ENCODE measurements around the gene TP53I13. TPM values are rescaled to one million over a fixed set of nuclear protein-coding genes. Genes with fewer than 3 reads are reported as not detected.

Gene TP53I13
- polyA plus RNA-seq, 1 experiment, result 17.8 TPM

DNA sequence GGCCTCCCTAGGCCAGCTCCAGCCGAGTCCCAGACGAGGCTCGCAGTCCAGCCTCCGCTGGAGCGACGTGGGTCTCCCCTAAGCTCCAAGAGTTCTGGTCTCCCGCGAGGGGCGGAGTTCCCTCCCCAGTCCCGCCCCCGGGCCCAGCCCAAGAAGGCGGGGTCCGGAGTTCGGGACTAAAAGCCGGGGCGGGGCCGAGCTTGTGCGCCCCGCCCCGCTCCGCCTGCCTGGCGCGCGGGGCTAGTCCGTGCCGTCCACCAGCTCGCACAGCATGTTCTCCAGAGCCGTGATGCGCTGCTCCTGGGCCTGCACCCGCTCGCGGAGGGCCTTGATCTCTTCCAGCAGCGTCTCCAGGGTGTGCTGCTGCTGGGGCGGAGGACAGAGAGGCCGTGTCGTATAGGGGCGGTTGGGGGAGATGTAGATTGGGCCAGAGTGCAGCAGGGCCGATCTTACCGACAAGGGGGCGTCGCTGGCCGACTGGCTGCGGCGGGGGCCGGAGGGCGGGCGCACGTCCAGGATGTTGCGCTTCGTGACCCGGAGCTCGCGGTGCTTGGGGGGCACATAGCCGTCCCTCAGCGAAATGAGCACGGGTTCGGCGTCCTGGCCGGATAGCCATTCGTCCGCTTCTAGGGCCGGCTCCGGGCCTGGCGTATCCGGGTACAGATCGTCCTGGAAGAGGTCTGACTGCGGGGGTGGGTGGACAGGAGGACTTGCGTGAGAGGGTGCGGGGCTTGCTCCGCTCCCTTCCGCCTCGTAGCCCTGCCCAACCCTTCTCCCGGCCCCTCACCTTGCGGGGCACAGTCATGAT, 47.2 kb downstream of the TP53I13 start:
- POLR2A ChIA-PET, result interaction anchor here (1.0 to 1.3 kb wide), 4 partner anchors 18 to 246 kb away, joined by 3 to 8 read pairs (median 4); partner anchors contain the start of gene ANKRD13B

DNA sequence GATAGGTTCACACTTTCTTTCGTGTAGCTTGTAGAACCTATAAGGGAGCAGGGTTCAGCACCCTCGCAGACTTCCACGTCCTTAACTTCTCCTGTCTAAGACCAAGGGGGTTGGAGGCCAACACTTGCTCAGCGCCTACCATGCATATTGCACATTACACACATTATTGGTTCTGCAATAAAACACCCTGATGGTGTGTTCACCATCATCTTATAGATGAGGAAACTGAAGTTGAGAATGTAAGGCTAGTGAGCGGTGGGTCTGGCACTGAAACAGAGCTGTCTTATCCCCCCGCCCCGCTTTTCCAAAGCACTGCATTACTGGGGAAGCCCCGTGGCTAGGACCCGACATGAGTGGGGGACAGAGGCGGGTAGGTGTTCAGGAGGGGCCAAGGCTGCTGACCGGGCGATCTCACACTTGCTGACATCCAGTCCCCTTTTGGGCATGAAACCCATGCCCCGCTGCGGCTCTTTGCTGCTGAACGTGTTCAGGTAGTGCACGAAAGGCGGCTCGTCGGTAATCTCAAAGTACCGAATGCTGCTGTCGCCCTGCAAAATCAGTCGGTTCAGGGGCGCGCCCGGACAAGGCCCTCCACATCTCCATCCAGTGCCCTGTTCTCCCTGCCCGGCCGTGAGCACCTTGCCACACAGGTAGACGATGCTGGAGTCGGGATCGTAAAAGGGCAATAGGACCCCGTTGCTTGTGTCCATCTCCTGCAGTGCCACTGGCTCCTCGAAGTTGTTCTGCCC, 48.0 kb downstream of the TP53I13 start:
- TF ChIP-seq, protein P1, sequence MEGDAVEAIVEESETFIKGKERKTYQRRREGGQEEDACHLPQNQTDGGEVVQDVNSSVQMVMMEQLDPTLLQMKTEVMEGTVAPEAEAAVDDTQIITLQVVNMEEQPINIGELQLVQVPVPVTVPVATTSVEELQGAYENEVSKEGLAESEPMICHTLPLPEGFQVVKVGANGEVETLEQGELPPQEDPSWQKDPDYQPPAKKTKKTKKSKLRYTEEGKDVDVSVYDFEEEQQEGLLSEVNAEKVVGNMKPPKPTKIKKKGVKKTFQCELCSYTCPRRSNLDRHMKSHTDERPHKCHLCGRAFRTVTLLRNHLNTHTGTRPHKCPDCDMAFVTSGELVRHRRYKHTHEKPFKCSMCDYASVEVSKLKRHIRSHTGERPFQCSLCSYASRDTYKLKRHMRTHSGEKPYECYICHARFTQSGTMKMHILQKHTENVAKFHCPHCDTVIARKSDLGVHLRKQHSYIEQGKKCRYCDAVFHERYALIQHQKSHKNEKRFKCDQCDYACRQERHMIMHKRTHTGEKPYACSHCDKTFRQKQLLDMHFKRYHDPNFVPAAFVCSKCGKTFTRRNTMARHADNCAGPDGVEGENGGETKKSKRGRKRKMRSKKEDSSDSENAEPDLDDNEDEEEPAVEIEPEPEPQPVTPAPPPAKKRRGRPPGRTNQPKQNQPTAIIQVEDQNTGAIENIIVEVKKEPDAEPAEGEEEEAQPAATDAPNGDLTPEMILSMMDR (IDR thresholded peaks at IDR 0.05; ENCODE audit: low read depth, low read length), result no peak
- ChIA-PET CTCF (interaction anchor here (0.5 to 3.3 kb wide), 31 partner anchors 9 to 491 kb away, joined by 3 to 47 read pairs (median 5); partner anchors contain the start of gene ANKRD13B), POLR2A (interaction anchor here (0.6 to 1.2 kb wide), 5 partner anchors 23 to 488 kb away, joined by 3 to 7 read pairs (median 3); no protein-coding TSS in a partner anchor)
- H3K4me3 ChIP-seq (ENCODE audit: low read depth, low read length), result no peak overlapping the region
- peaks cover 9% of the 10 kb centered on the region; the same call in 1 of the 2 replicates for H3K9me3 ChIP-seq (ENCODE audit: control insufficient read depth, insufficient read depth, low read length)
- H3K27me3 ChIP-seq (ENCODE audit: control insufficient read depth, insufficient read depth, low read length), result no peaks in the 10 kb centered on the region
- no peak for DNase-seq (ENCODE audit: low read depth, low spot score)
- no peak overlapping the region for H3K27ac ChIP-seq (ENCODE audit: low read depth, low read length)

More for the DNA sequence above, 47.2 kb downstream of the TP53I13 start:
- H3K9me3 ChIP-seq (ENCODE audit: control insufficient read depth, insufficient read depth, low read length), result peaks cover 9% of the 10 kb centered on the region; the same call in 1 of the 2 replicates
- CTCF ChIA-PET, result interaction anchor here (0.6 to 1.9 kb wide), 8 partner anchors 15 to 477 kb away, joined by 3 to 7 read pairs (median 4); no protein-coding TSS in a partner anchor
- DNase-seq (ENCODE audit: low read depth, low spot score), result no peak
- H3K27ac ChIP-seq (ENCODE audit: low read depth, low read length), result no peak overlapping the region
- TF ChIP-seq, protein P1 (IDR thresholded peaks at IDR 0.05; ENCODE audit: low read depth, low read length), result no peak
- H3K27me3 ChIP-seq (ENCODE audit: control insufficient read depth, insufficient read depth, low read length), result no peaks in the 10 kb centered on the region
- peak overlapping the region; percentile 46 for H3K4me3 ChIP-seq (ENCODE audit: low read depth, low read length)

DNA sequence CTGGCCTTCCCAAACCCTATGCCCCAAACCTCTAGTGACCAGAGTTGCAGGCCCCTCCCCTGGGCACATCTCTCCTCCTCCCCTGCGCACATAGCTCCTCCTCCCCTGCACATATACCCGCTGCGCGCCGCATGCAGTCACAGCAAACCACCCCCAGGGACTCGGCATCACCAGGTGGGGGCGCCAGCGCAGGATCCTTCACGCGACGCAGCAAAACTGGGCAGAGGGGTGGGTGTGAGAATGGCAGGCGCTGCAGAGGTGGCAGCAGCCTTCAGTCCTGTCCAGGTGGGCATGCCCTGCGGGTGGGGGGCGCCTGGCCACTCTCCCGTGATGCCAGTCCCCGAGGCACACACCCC, 48.6 kb downstream of the TP53I13 start:
- peaks cover 9% of the 10 kb centered on the region; the same call in 1 of the 2 replicates for H3K9me3 ChIP-seq (ENCODE audit: control insufficient read depth, insufficient read depth, low read length)
- H3K27me3 ChIP-seq (ENCODE audit: control insufficient read depth, insufficient read depth, low read length), result no peaks in the 10 kb centered on the region
- ChIA-PET POLR2A (interaction anchor here (0.6 to 1.2 kb wide), 4 partner anchors 22 to 487 kb away, joined by 3 to 7 read pairs (median 3); no protein-coding TSS in a partner anchor), CTCF (interaction anchor here (0.5 to 3.3 kb wide), 34 partner anchors 8 to 491 kb away, joined by 3 to 47 read pairs (median 5); partner anchors contain the start of gene ANKRD13B)
- H3K4me3 ChIP-seq (ENCODE audit: low read depth, low read length), result no peak overlapping the region
- H3K27ac ChIP-seq (ENCODE audit: low read depth, low read length), result no peak overlapping the region
- DNase-seq (ENCODE audit: low read depth, low spot score), result no peak
- TF ChIP-seq, protein P1 (IDR thresholded peaks at IDR 0.05; ENCODE audit: low read depth, low read length), result peak; percentile 65

DNA sequence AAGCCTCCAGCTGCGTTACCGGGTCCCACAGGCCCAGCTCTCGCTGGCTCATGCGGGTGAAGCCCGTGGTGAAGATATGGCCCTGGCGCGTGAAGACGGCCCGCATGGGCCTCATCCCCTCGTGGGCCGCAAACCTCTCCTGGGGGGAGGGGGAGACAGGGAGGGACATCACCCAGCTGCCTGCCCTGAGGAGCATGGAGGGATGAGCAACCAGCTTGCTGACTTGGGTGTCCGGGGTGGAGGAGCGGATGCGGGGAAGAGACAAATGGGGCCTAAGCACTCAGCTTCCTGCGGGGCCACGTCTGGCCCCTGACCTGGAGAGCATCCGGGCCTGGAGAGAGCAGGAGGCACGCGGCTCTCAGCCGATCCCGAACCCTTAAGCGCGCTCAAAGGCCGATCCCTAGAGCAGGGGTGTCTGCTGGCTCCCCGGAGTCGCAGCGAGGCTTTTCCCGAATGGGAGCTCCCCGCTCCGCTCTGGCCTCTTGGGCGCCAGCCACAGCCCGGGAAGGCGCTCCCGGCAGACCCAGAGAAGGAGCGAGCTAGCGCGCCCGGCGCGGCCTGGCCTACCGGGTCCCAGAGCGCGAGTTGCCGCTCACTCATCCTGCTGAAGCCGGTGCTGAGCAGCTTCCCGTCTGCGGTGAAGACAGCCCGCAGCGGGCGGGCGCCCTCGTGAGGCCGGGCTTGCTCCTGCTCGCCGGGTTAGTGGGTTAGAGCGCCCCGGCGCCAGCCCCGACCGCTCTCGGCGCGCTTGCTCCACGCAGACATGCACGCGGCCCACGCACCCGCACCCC, 49.2 kb downstream of the TP53I13 start:
- POLR2A ChIA-PET, result interaction anchor here (1.2 kb wide), 2 partner anchors 22 to 54 kb away, joined by 3 read pairs; no protein-coding TSS in a partner anchor
- H3K9me3 ChIP-seq (ENCODE audit: control insufficient read depth, insufficient read depth, low read length), result peaks cover 4% of the 10 kb centered on the region; the same call in 1 of the 2 replicates
- no peak for DNase-seq (ENCODE audit: low read depth, low spot score)
- no peaks in the 10 kb centered on the region for H3K27me3 ChIP-seq (ENCODE audit: control insufficient read depth, insufficient read depth, low read length)
- H3K4me3 ChIP-seq (ENCODE audit: low read depth, low read length), result 0 out of 2 replicates have a peak overlapping the region, but pooled peaks have one; percentile 4
- CTCF ChIA-PET, result interaction anchor here (0.6 to 3.3 kb wide), 33 partner anchors 9 to 476 kb away, joined by 3 to 47 read pairs (median 5); partner anchors contain the start of gene ANKRD13B
- peak overlapping the region; percentile 39 for H3K27ac ChIP-seq (ENCODE audit: low read depth, low read length)
- TF ChIP-seq, protein P1 (IDR thresholded peaks at IDR 0.05; ENCODE audit: low read depth, low read length), result peak; percentile 63
